ENCODE data around the gene PTPRU.
A peak's percentile ranks its signal among the peaks of the same experiment; 100 is the strongest.
"Not testable (repeated sequence)": the region's sequence is repeated elsewhere in the genome, so short reads cannot be mapped to it uniquely, and the experiment has no call there.

The PTPRU gene

GRCh38 chr1:29298246-29298645, 61.9 kb downstream of the PTPRU start:
- Histone ChIP-seq H3K9ac (no peak overlapping the region), H3K4me1 (peaks cover 14% of the 10 kb centered on the region), H3K36me3 (no peaks in the 10 kb centered on the region)

GRCh38 chr1:29299446-29299845, 63.1 kb downstream of the PTPRU start:
- Histone ChIP-seq H3K36me3 (no peaks in the 10 kb centered on the region), H3K4me1 (peaks cover 25% of the 10 kb centered on the region), H3K4me3 (no peak overlapping the region), H3K9me3 (no peaks in the 10 kb centered on the region), H4K20me1 (no peaks in the 10 kb centered on the region), H3K27me3 (no peaks in the 10 kb centered on the region), H3K4me2 (peak overlapping the region; percentile 11), H3K27ac (no peak overlapping the region), H3K9ac (no peak overlapping the region)
- TF ChIP-seq Cebpa-rat (IDR thresholded peaks at IDR 0.05) = no peak

More at GRCh38 chr1:29298246-29298645, 61.9 kb downstream of the PTPRU start:
- TF ChIP-seq Cebpa-rat (IDR thresholded peaks at IDR 0.05) = no peak
- no peaks in the 10 kb centered on the region for H3K9me3 ChIP-seq
- H4K20me1 ChIP-seq = no peaks in the 10 kb centered on the region
- H3K4me2 ChIP-seq = no peak overlapping the region
- H3K27me3 ChIP-seq = no peaks in the 10 kb centered on the region
- H3K27ac ChIP-seq = no peak overlapping the region
- no peak overlapping the region for H3K4me3 ChIP-seq

GRCh38 chr1:29301732-29302131, 65.4 kb downstream of the PTPRU start:
- not testable (repeated sequence) for H3K4me2 ChIP-seq, H3K36me3 ChIP-seq, H3K27ac ChIP-seq, H3K9me3 ChIP-seq, H4K20me1 ChIP-seq, H3K27me3 ChIP-seq, H3K4me3 ChIP-seq, H3K9ac ChIP-seq
- H3K4me1 ChIP-seq = peaks cover 19% of the 10 kb centered on the region

- H3K4me3 ChIP-seq = no peak overlapping the region
- no peaks in the 10 kb centered on the region; the same call in 1 of the 2 replicates for H3K36me3 ChIP-seq
- no peak overlapping the region for H3K9ac ChIP-seq
- H3K27ac ChIP-seq = no peak overlapping the region
- H3K9me3 ChIP-seq = no peaks in the 10 kb centered on the region
- H4K20me1 ChIP-seq = no peaks in the 10 kb centered on the region
- H3K4me1 ChIP-seq = peaks cover 19% of the 10 kb centered on the region
- H3K27me3 ChIP-seq = no peaks in the 10 kb centered on the region
- H3K4me2 ChIP-seq = peak overlapping the region; percentile 71
- no peak for TF ChIP-seq Cebpa-rat (IDR thresholded peaks at IDR 0.05)
Observed at GRCh38 chr1:29303201-29304024, 67.1 kb downstream of the PTPRU start.

- Histone ChIP-seq H3K9me3 (no peaks in the 10 kb centered on the region), H3K27ac (no peak overlapping the region), H3K4me1 (peaks cover 19% of the 10 kb centered on the region), H3K36me3 (no peaks in the 10 kb centered on the region; the same call in 1 of the 2 replicates), H3K4me3 (no peak overlapping the region), H4K20me1 (no peaks in the 10 kb centered on the region), H3K27me3 (no peaks in the 10 kb centered on the region), H3K4me2 (peak overlapping the region; percentile 71), H3K9ac (no peak overlapping the region)
- TF ChIP-seq Cebpa-rat (IDR thresholded peaks at IDR 0.05) = no peak
Observed at GRCh38 chr1:29304025-29304684, 67.8 kb downstream of the PTPRU start.

GRCh38 chr1:29305943-29306342, 69.6 kb downstream of the PTPRU start:
- no peaks in the 10 kb centered on the region; the same call in 1 of the 2 replicates for H3K36me3 ChIP-seq
- no peaks in the 10 kb centered on the region for H3K27me3 ChIP-seq
- H3K4me3 ChIP-seq = no peak overlapping the region
- no peaks in the 10 kb centered on the region for H3K9me3 ChIP-seq
- H3K4me1 ChIP-seq = peaks cover 12% of the 10 kb centered on the region
- no peaks in the 10 kb centered on the region for H4K20me1 ChIP-seq
- H3K9ac ChIP-seq = no peak overlapping the region
- H3K27ac ChIP-seq = no peak overlapping the region
- TF ChIP-seq Cebpa-rat (IDR thresholded peaks at IDR 0.05) = no peak
- no peak overlapping the region for H3K4me2 ChIP-seq

- TF ChIP-seq Cebpa-rat (IDR thresholded peaks at IDR 0.05) = no peak
- H3K4me1 ChIP-seq = peaks cover 12% of the 10 kb centered on the region
- no peaks in the 10 kb centered on the region for H3K9me3 ChIP-seq
- no peak overlapping the region for H3K4me3 ChIP-seq
- no peak overlapping the region for H3K27ac ChIP-seq
- no peaks in the 10 kb centered on the region for H3K27me3 ChIP-seq
- H4K20me1 ChIP-seq = no peaks in the 10 kb centered on the region
- H3K9ac ChIP-seq = no peak overlapping the region
- no peaks in the 10 kb centered on the region; the same call in 1 of the 2 replicates for H3K36me3 ChIP-seq
- no peak overlapping the region for H3K4me2 ChIP-seq
Observed at GRCh38 chr1:29306471-29307140, 70.3 kb downstream of the PTPRU start.

- H3K4me3 ChIP-seq = no peak overlapping the region
- H3K9ac ChIP-seq = no peak overlapping the region
- no peaks in the 10 kb centered on the region for H3K9me3 ChIP-seq
- no peaks in the 10 kb centered on the region for H3K27me3 ChIP-seq
- no peak overlapping the region for H3K27ac ChIP-seq
- no peaks in the 10 kb centered on the region; the same call in 1 of the 2 replicates for H3K36me3 ChIP-seq
- H4K20me1 ChIP-seq = no peaks in the 10 kb centered on the region
- peaks cover 4% of the 10 kb centered on the region for H3K4me1 ChIP-seq
- H3K4me2 ChIP-seq = no peak overlapping the region
- TF ChIP-seq Cebpa-rat (IDR thresholded peaks at IDR 0.05) = no peak
Observed at GRCh38 chr1:29309075-29309474, 72.8 kb downstream of the PTPRU start.

- no peak overlapping the region for H3K27ac ChIP-seq
- no peaks in the 10 kb centered on the region for H3K9me3 ChIP-seq
- no peaks in the 10 kb centered on the region for H3K4me1 ChIP-seq
- no peaks in the 10 kb centered on the region for H3K27me3 ChIP-seq
- H3K36me3 ChIP-seq = no peaks in the 10 kb centered on the region; the same call in 1 of the 2 replicates
- H3K9ac ChIP-seq = no peak overlapping the region
- H3K4me3 ChIP-seq = no peak overlapping the region
- H4K20me1 ChIP-seq = no peaks in the 10 kb centered on the region
- no peak for TF ChIP-seq Cebpa-rat (IDR thresholded peaks at IDR 0.05)
- H3K4me2 ChIP-seq = no peak overlapping the region
Observed at GRCh38 chr1:29309621-29310020, 73.3 kb downstream of the PTPRU start.

All from BLaER1 (cell line).